Panc1 (cell line): Measurements from ENCODE around the gene CORO2A. TPM values are rescaled to one million over a fixed set of nuclear protein-coding genes. Genes with fewer than 3 reads are reported as not detected.

Experiments
- ATAC-seq: fragments of 200-7000 bp; cut with Tn5 transposase; 2 replicates; pipeline ENCODE4 v1.9.1; 2020; ENCODE audit warnings: mild to moderate bottlenecking, moderate library complexity
- BruUV-seq: library from RNA; stranded (reverse); fragments of 400-500 nt; replicated peaks from 2 replicates; lab custom pipeline; 2021; lab: Mats Ljungman, UMichigan
- CTCF ChIA-PET: fragments of 300-600 bp; sonication (Branson Sonifier 250); formaldehyde crosslinking; loops from one replicate; lab custom pipeline; 2022; ENCODE audit warnings: antibody characterized with exemption; lab: Charles Lee
- POLR2A ChIA-PET: fragments of 300-600 bp; sonication (Branson Sonifier 250); formaldehyde crosslinking; loops from one replicate; lab custom pipeline; 2022; ENCODE audit warnings: antibody characterized with exemption; lab: Charles Lee
- DNase-seq: peaks from one replicate; pipeline ENCODE4 v3.0.0-alpha.2; 2010; ENCODE audit warnings: low read depth, low spot score
- H3K27ac ChIP-seq: 2 replicates; pipeline ENCODE4 v1.5.1; 2011; ENCODE audit warnings: mild to moderate bottlenecking, low read length, inconsistent platforms
- H3K27me3 ChIP-seq: fragments of 200-500 bp; sonication (Bioruptor generic); 2 replicates; pipeline ENCODE4 v1.6.0; 2014; ENCODE audit warnings: low read length, inconsistent platforms; ENCODE audit not compliant: control insufficient read depth, insufficient read depth
- H3K36me3 ChIP-seq: fragments of 200-500 bp; sonication (Bioruptor generic); 2 replicates; pipeline ENCODE4 v1.5.1; 2014; ENCODE audit warnings: inconsistent platforms, mild to moderate bottlenecking, low read length, moderate library complexity; ENCODE audit not compliant: control insufficient read depth, insufficient read depth
- H3K4me1 ChIP-seq: 2 replicates; pipeline ENCODE4 v1.5.1; 2011; ENCODE audit warnings: inconsistent platforms, mild to moderate bottlenecking, low read length, moderate library complexity; ENCODE audit not compliant: control insufficient read depth, insufficient read depth
- H3K4me3 ChIP-seq, 2 experiments: 2 replicates each; pipeline ENCODE4 v1.5.1; 2011 to 2012; ENCODE audit warnings: low read depth in 2 of 2, low read length in 2 of 2, mild to moderate bottlenecking in 2 of 2, inconsistent platforms in 1 of 2, moderate library complexity in 1 of 2
- H3K9me3 ChIP-seq: fragments of 200-500 bp; sonication (Bioruptor generic); 2 replicates; pipeline ENCODE4 v1.5.1; 2014; ENCODE audit warnings: low read depth, mild to moderate bottlenecking, inconsistent platforms, low read length, moderate library complexity; ENCODE audit not compliant: control insufficient read depth, insufficient read depth
- CTCF ChIP-seq: fragments of 450-650 bp; IDR thresholded peaks from 2 replicates; pipeline ENCODE4 v1.5.1; 2017; ENCODE audit warnings: mild to moderate bottlenecking
- POLR2AphosphoS5 ChIP-seq: IDR thresholded peaks from 2 replicates; pipeline ENCODE4 v1.6.1; 2012; ENCODE audit warnings: mild to moderate bottlenecking, low read depth, low read length, moderate library complexity
- REST ChIP-seq, 2 experiments: IDR thresholded peaks; 2 replicates each; pipeline ENCODE4 v1.6.1; 2011 to 2012; ENCODE audit warnings: low read depth in 2 of 2, control low read depth in 1 of 2, low read length in 1 of 2, mild to moderate bottlenecking in 1 of 2, moderate library complexity in 1 of 2; ENCODE audit not compliant: insufficient read depth in 1 of 2
- SIN3A ChIP-seq: IDR thresholded peaks from 2 replicates; pipeline ENCODE4 v1.6.1; 2012; ENCODE audit warnings: low read depth, mild to moderate bottlenecking, low read length, moderate library complexity, borderline replicate concordance; ENCODE audit not compliant: insufficient read depth
- TCF7L2 ChIP-seq: IDR thresholded peaks from 2 replicates; pipeline ENCODE4 v1.6.1; 2011; ENCODE audit warnings: mild to moderate bottlenecking, low read depth, low read length, inconsistent platforms
- in situ Hi-C: cut with HindIII; loops from 2 replicates; pipeline ENCODE4 v1.10.0; 2016; ENCODE audit warnings: low sequenced_read_pairs, low pct_unique_long_range_greater_than_20kb
- intact Hi-C: fragments of 100-400 bp; cut with micrococcal nuclease; formaldehyde crosslinking; loops from one replicate; pipeline ENCODE4 v1.10.0; 2022; ENCODE audit not compliant: unreplicated experiment
- total RNA-seq: library from RNA; stranded (reverse); gene quantifications from one replicate; pipeline ENCODE4 v1.2.1, GENCODE V29; 2021; ENCODE audit not compliant: unreplicated experiment

CORO2A gene
- total RNA-seq, 1 experiment from 2014 or later = 2.0 TPM

GRCh38 chr9:98226957-98227356 lies 34.5 kb upstream of the CORO2A start:
- in situ Hi-C loops (no loop called here), intact Hi-C loops (no loop called here)
- ATAC-seq (no peak), DNase-seq (no peak)
- TF ChIP-seq POLR2AphosphoS5 (no peak), SIN3A (no peak), CTCF (no peak), REST (IDR thresholded peaks at IDR 0.05; ENCODE audit: insufficient read depth in 1 of 2, low read depth in 2 of 2, low read length in 1 of 2) (no peak), TCF7L2 (no peak)
- ChIA-PET POLR2A (no interaction called here), CTCF (no interaction called here)
- peaks cover 4% of the 10 kb centered on the region for H3K4me1 ChIP-seq
- H3K27ac ChIP-seq = no peak overlapping the region
- BruUV-seq = no TSS peak
- H3K36me3 ChIP-seq = no peaks in the 10 kb centered on the region
- no peaks in the 10 kb centered on the region for H3K9me3 ChIP-seq
- no peak overlapping the region for H3K4me3 ChIP-seq
- H3K27me3 ChIP-seq = no peaks in the 10 kb centered on the region

- no peak overlapping the region for H3K27ac ChIP-seq
- no peak overlapping the region for H3K4me3 ChIP-seq
- peaks cover 4% of the 10 kb centered on the region for H3K4me1 ChIP-seq
- TF ChIP-seq REST (IDR thresholded peaks at IDR 0.05; ENCODE audit: insufficient read depth in 1 of 2, low read depth in 2 of 2, low read length in 1 of 2) (no peak), POLR2AphosphoS5 (no peak), CTCF (no peak), TCF7L2 (no peak), SIN3A (no peak)
- BruUV-seq = no TSS peak
- intact Hi-C loops (no loop called here), in situ Hi-C loops (no loop called here)
- no peaks in the 10 kb centered on the region for H3K9me3 ChIP-seq
- ATAC-seq (no peak), DNase-seq (no peak)
- no peaks in the 10 kb centered on the region for H3K27me3 ChIP-seq
- no peaks in the 10 kb centered on the region for H3K36me3 ChIP-seq
- ChIA-PET CTCF (no interaction called here), POLR2A (no interaction called here)
Measured at GRCh38 chr9:98226516-98226915, 34.1 kb upstream of the CORO2A start.
